HG03108 (cell line): Measurements from ENCODE around the gene NECTIN1.

Experiments
- ATAC-seq: cut with Tn5 transposase; IDR thresholded peaks from one replicate; pipeline ENCODE4 v1.9.1; 2021; ENCODE audit warnings: moderate library complexity; ENCODE audit not compliant: unreplicated experiment

The NECTIN1 gene

GRCh38 chr11:119593346-119593745, 135.7 kb downstream of the NECTIN1 start:
- no peak for ATAC-seq

- ATAC-seq, result no peak
Measured at GRCh38 chr11:119592642-119593041, 136.4 kb downstream of the NECTIN1 start.

GRCh38 chr11:119591836-119592310, 137.1 kb downstream of the NECTIN1 start:
- no peak for ATAC-seq

GRCh38 chr11:119590651-119591351, 138.2 kb downstream of the NECTIN1 start:
- ATAC-seq, result no peak

GRCh38 chr11:119589001-119589400, 140.0 kb downstream of the NECTIN1 start:
- ATAC-seq, result no peak
